Smooth muscle cell of bladder (primary cell): ENCODE data around the gene DFFB. TPM values are rescaled to one million over a fixed set of nuclear protein-coding genes. Genes with fewer than 3 reads are reported as not detected.

ENCODE experiments used
- total RNA-seq: library from RNA; depleted of rRNA; stranded (reverse); fragments of >200 nt; gene quantifications from 2 replicates; pipeline ENCODE4 v1.2.3, GENCODE V29; 2014

The DFFB gene
- total RNA-seq: 7.9 and 8.2 TPM in 2 replicates

GRCh38 chr1:3856923-3857790, at the start of gene DFFB, which contains the start of gene CEP104:
DFFB (plus strand) TSS chr1:3857476; CDS start chr1:3857604, 128 bp downstream.
CEP104 (minus strand) TSS chr1:3857211; CDS start chr1:3852407, 4,804 bp downstream.

GRCh38 chr1:3900150-3900968, 43.1 kb downstream of the DFFB start, which contains the start of gene C1orf174:
C1orf174 (minus strand) TSS chr1:3900272; CDS start chr1:3900186, 86 bp downstream.

Other genes with a start within 250 kb of the DFFB start
- gene MEGF6, start 246.0 kb upstream of the DFFB start, total RNA-seq: 3.0 and 25.9 TPM in 2 replicates
- gene TPRG1L, start 232.5 kb upstream of the DFFB start, total RNA-seq: 22.4 and 24.9 TPM in 2 replicates
- gene WRAP73, start 207.4 kb upstream of the DFFB start, total RNA-seq: 12.1 and 15.7 TPM in 2 replicates
- not detected in 2 replicates for gene TP73, start 205.0 kb upstream of the DFFB start, total RNA-seq
- gene CCDC27, start 105.0 kb upstream of the DFFB start, total RNA-seq: not detected in 2 replicates
- 2.0 and 2.6 TPM in 2 replicates for gene SMIM1, start 84.7 kb upstream of the DFFB start, total RNA-seq
- 21.5 and 32.5 TPM in 2 replicates for gene LRRC47, start 61.0 kb upstream of the DFFB start, total RNA-seq
- 15.2 and 24.8 TPM in 2 replicates for gene CEP104, start 265 bp upstream of the DFFB start, total RNA-seq
- gene C1orf174, start 42.8 kb downstream of the DFFB start, total RNA-seq: 18.2 and 25.4 TPM in 2 replicates